Pancreas (tissue), 10 donors: ENCODE data around the gene EMC8. TPM values are rescaled to one million over a fixed set of nuclear protein-coding genes. Genes with fewer than 3 reads are reported as not detected.

Source experiments
- ATAC-seq, 4 donors: fragments of 200-7000 bp; cut with Tn5 transposase; one replicate each; pipeline versions ENCODE4 v1.8.0 to v1.9.1; 2020; ENCODE audit warnings: mild to moderate bottlenecking in 4 of 4, moderate library complexity in 4 of 4
- DNase-seq, 6 donors: peaks; one replicate each; pipeline ENCODE4 v3.0.0-alpha.2; 2020
- FAIRE-seq: peaks from 2 replicates; lab custom pipeline; 2012; peaks lifted over from hg19 to GRCh38; lab: Jason Lieb, UNC
- H3K27ac ChIP-seq, 4 donors: fragments of 200-600 bp; sonication (generic); 1 replicate in 3 of 4; 2 replicates in 1 of 4; pipeline versions ENCODE4 v1.5.0 to v1.8.0; 2020
- H3K27me3 ChIP-seq, 4 donors: fragments of 200-600 bp; one replicate each; pipeline ENCODE4 v1.8.0; 2021
- H3K36me3 ChIP-seq, 3 donors: fragments of 200-600 bp; sonication (generic) in 1 of 3; one replicate each; pipeline versions ENCODE4 v1.5.0 to v1.8.0; 2020 to 2021
- H3K4me1 ChIP-seq, 3 donors: fragments of 200-600 bp; one replicate each; pipeline ENCODE4 v1.8.0; 2021
- H3K4me3 ChIP-seq, 4 donors: fragments of 200-600 bp; sonication (generic) in 2 of 4; one replicate each; pipeline versions ENCODE4 v1.5.0 to v1.8.0; 2020 to 2021
- H3K9me3 ChIP-seq, 4 donors: fragments of 200-600 bp; one replicate each; pipeline ENCODE4 v1.8.0; 2021
- CTCF ChIP-seq, 4 donors: fragments of 200-600 bp; sonication (generic) in 3 of 4; IDR thresholded peaks; one replicate each; pipeline versions ENCODE4 v1.5.0 to v1.8.0; 2021; ENCODE audit warnings: antibody characterized with exemption in 4 of 4
- WGBS, 2 donors: extraction: QIAGEN DNeasy Blood & Tissue Kit; methylation state at CpG; one replicate each; pipeline ENCODE4 v1.1.7; 2013; 5-methylcytosine and 5-hydroxymethylcytosine counted together
- intact Hi-C, 3 donors: fragments of 100-400 bp; cut with DNase I; formaldehyde crosslinking; loops; one replicate each; pipeline versions ENCODE4 v1.11.1 to v1.14.2; 2022
- polyA plus RNA-seq, 2 donors: library from polyadenylated mRNA; stranded (reverse); fragments of 200-250 nt; gene quantifications; one replicate each; pipeline ENCODE4 v1.2.3, GENCODE V29; 2013
- total RNA-seq, 6 donors: library from RNA; stranded (reverse); fragmentation: NEBNext Ultra II Directional in 4 of 6; extraction: Animal tissue kit (Norgen Biotek cat#: 25700) in 4 of 6; gene quantifications; one replicate each; pipeline versions ENCODE4 v1.2.1 to v1.2.4, GENCODE V29; 2021 to 2023
- donor health status: healthy with polysubstance abuse.
- donor health status: DM: no; HTN: no; CAD: no; lungs with moderate emphysema.
- donor health status: DM: no; HTN: no; CAD: no.
- donor health status: control.
- donor health status: control.
- donor health status: Bipolar disorder and iron deficiency.
- donor health status: DM: yes; HTN: yes; CAD: no.
- donor health status: DM: no; HTN: no; CAD: no.
- donor health status: DM: no; HTN: no; CAD: no.
- donor health status: DM: yes; HTN: yes; CAD: no.

EMC8 gene
- total and polyA plus RNA-seq, 8 donors: 6.8 to 14.2 (median 9.8) TPM

DNA sequence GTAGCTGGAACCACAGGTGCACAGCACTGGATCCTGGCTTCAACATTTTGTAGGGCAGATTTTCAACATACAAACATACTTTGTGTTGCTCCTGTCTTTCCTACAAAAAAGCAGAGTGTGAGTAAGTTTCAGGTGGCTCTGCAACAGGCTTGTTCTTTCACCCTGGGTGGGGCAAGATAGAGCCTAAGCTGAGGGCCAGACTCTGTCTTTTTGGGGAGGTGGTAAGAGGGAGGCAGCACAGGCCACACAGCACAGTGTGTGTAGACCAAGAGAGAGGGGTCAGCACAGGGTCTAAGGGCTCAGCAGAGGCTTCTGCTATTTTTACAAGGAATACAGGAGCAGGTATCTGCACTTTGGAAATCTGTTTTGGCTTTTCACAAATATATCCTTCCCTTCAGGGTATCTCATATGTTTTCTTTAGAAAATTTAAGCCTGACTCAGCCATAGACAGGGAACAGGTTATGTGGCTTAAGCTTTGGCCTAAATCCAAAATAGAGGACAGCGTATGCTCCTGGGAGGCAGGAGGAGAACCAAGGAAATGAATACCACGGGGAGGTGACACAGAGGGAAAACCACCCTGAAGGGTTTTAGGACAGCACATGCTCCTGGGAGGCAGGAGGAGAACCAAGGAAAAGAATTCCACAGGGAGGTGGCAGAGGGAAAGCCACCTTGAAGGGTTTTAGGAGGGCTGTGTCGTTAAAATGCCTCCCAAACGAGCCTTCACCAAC, 21.6 kb downstream of the EMC8 start:
- H3K36me3 ChIP-seq: peaks cover 0 to 21% (median 10%) of the 10 kb centered on the region in 3 donors
- WGBS, 2 donors: 72 to 74% methylated on average over 4 of the region's 4 CpGs
- intact Hi-C loops: no loop called here
- no peak for TF ChIP-seq CTCF (IDR thresholded peaks at IDR 0.05)
- ATAC-seq (no peak), FAIRE-seq (no peak), DNase-seq (no peak)
- H3K9me3 ChIP-seq: no peaks in the 10 kb centered on the region
- no peak overlapping the region for H3K4me3 ChIP-seq
- H3K27ac ChIP-seq: no peak overlapping the region
- peaks cover 0 to 4% (median 0%) of the 10 kb centered on the region in 3 donors for H3K4me1 ChIP-seq
- H3K27me3 ChIP-seq: no peaks in the 10 kb centered on the region

GRCh38 chr16:85774811-85775210, 24.5 kb downstream of the EMC8 start:
- WGBS, 2 donors: 81 to 86% methylated on average over 8 of the region's 8 CpGs
- no peak for ATAC-seq
- H3K4me3 ChIP-seq: no peak overlapping the region
- H3K9me3 ChIP-seq: no peaks in the 10 kb centered on the region
- H3K36me3 ChIP-seq: peaks cover 0 to 16% (median 7%) of the 10 kb centered on the region in 3 donors
- DNase-seq: no peak
- H3K4me1 ChIP-seq: no peaks in the 10 kb centered on the region
- intact Hi-C loops: no loop called here
- TF ChIP-seq CTCF (IDR thresholded peaks at IDR 0.05): no peak
- H3K27me3 ChIP-seq: no peaks in the 10 kb centered on the region
- FAIRE-seq: no peak
- H3K27ac ChIP-seq: no peak overlapping the region

DNA sequence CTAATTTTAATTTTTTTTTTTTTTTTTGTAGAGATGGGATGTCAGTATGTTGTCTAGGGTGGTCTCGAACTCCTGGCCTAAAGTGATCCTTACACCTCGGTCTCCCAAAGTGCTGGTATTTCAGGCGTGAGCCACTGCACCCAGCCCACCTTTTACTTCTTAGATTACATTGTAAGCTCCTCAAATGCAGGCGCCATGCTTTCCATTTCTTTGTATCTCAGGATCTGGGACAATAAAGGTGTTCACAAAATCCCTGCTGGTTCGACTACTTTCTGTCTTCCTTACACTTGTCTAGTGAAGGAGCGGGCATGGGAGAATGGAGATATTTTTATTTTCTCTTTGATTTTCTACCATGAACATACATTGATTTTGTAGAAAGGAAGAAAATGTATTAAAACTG, 25.2 kb downstream of the EMC8 start:
- no peaks in the 10 kb centered on the region for H3K4me1 ChIP-seq
- no peak overlapping the region for H3K27ac ChIP-seq
- intact Hi-C loops: no loop called here
- 75 to 76% methylated on average over 6 of the region's 6 CpGs for WGBS, 2 donors
- no peaks in the 10 kb centered on the region for H3K27me3 ChIP-seq
- ATAC-seq: no peak
- no peak for DNase-seq
- H3K4me3 ChIP-seq: no peak overlapping the region
- no peak for TF ChIP-seq CTCF (IDR thresholded peaks at IDR 0.05)
- no peak for FAIRE-seq
- H3K9me3 ChIP-seq: no peaks in the 10 kb centered on the region
- H3K36me3 ChIP-seq: peaks cover 0 to 10% (median 4%) of the 10 kb centered on the region in 3 donors

- intact Hi-C loops: no loop called here
- TF ChIP-seq CTCF (IDR thresholded peaks at IDR 0.05): no peak
- H3K36me3 ChIP-seq: peaks cover 0 to 3% (median 2%) of the 10 kb centered on the region in 3 donors
- no peak overlapping the region for H3K27ac ChIP-seq
- H3K9me3 ChIP-seq: no peaks in the 10 kb centered on the region
- H3K4me1 ChIP-seq: no peaks in the 10 kb centered on the region
- no peak for ATAC-seq
- FAIRE-seq: no peak
- WGBS, 2 donors: 93 to 94% methylated on average over 6 of the region's 6 CpGs
- H3K4me3 ChIP-seq: no peak overlapping the region
- DNase-seq: no peak
- H3K27me3 ChIP-seq: no peaks in the 10 kb centered on the region
Measured at GRCh38 chr16:85773044-85773443, 26.3 kb downstream of the EMC8 start.

GRCh38 chr16:85770741-85771140, 28.6 kb downstream of the EMC8 start:
- no peak for DNase-seq
- Histone ChIP-seq H3K4me1 (no peaks in the 10 kb centered on the region), H3K27me3 (no peaks in the 10 kb centered on the region), H3K4me3 (no peak overlapping the region), H3K9me3 (no peaks in the 10 kb centered on the region), H3K36me3 (no peaks in the 10 kb centered on the region), H3K27ac (no peak overlapping the region)
- intact Hi-C loops: no loop called here
- TF ChIP-seq CTCF (IDR thresholded peaks at IDR 0.05): no peak
- 94 to 96% methylated on average over 6 of the region's 6 CpGs for WGBS, 2 donors
- no peak for FAIRE-seq
- ATAC-seq: no peak
